H9 (cell line): ENCODE results near the gene STARD8. TPM values are rescaled to one million over a fixed set of nuclear protein-coding genes. Genes with fewer than 3 reads are reported as not detected.

Experiments
- DNase-seq: peaks from one replicate; pipeline ENCODE4 v3.0.0-alpha.2; 2017
- H2AFZ ChIP-seq: one replicate; pipeline ENCODE4 v1.6.1; 2013; ENCODE audit warnings: mild to moderate bottlenecking, low read length, control low read depth, moderate library complexity
- H2AK5ac ChIP-seq: 2 replicates; pipeline ENCODE4 v1.6.1; 2013; ENCODE audit warnings: low read length, control low read depth, mixed read lengths; ENCODE audit not compliant: insufficient read length
- H2BK120ac ChIP-seq: one replicate; pipeline ENCODE4 v1.6.1; 2013; ENCODE audit warnings: low read depth, mild to moderate bottlenecking, low read length, control low read depth, inconsistent platforms; ENCODE audit not compliant: poor library complexity, severe bottlenecking
- H2BK12ac ChIP-seq: 2 replicates; pipeline ENCODE4 v1.6.1; 2013; ENCODE audit warnings: low read length, control low read depth, mixed read lengths, low read depth; ENCODE audit not compliant: insufficient read length
- H2BK15ac ChIP-seq: 2 replicates; pipeline ENCODE4 v1.6.1; 2013; ENCODE audit warnings: low read depth, low read length, control low read depth
- H2BK20ac ChIP-seq: one replicate; pipeline ENCODE4 v1.6.1; 2013; ENCODE audit warnings: low read depth, mild to moderate bottlenecking, low read length, control low read depth, inconsistent platforms; ENCODE audit not compliant: poor library complexity, severe bottlenecking
- H2BK5ac ChIP-seq: 2 replicates; pipeline ENCODE4 v1.6.1; 2013; ENCODE audit warnings: low read length, control low read depth, mixed read lengths; ENCODE audit not compliant: insufficient read length
- H3K14ac ChIP-seq: 2 replicates; pipeline ENCODE4 v1.6.1; 2013; ENCODE audit warnings: low read length, control low read depth; ENCODE audit not compliant: insufficient read depth
- H3K18ac ChIP-seq: 2 replicates; pipeline ENCODE4 v1.6.1; 2013; ENCODE audit warnings: low read depth, mild to moderate bottlenecking, mixed read lengths, low read length, control low read depth; ENCODE audit not compliant: insufficient read length
- H3K23ac ChIP-seq: 2 replicates; pipeline ENCODE4 v1.6.1; 2013; ENCODE audit warnings: low read length, control low read depth, mixed read lengths, low read depth; ENCODE audit not compliant: insufficient read length
- H3K23me2 ChIP-seq: 2 replicates; pipeline ENCODE4 v1.6.1; 2013; ENCODE audit warnings: low read depth, mild to moderate bottlenecking, mixed read lengths, low read length, control low read depth; ENCODE audit not compliant: insufficient read length, poor library complexity, severe bottlenecking
- H3K27ac ChIP-seq: 2 replicates; pipeline ENCODE4 v1.5.1; 2013; ENCODE audit warnings: low read length, control low read depth, mixed read lengths, low read depth; ENCODE audit not compliant: insufficient read length
- H3K27me3 ChIP-seq: 2 replicates; pipeline ENCODE4 v1.6.1; 2013; ENCODE audit warnings: low read length, control low read depth, inconsistent platforms; ENCODE audit not compliant: insufficient read depth
- H3K4ac ChIP-seq: 2 replicates; pipeline ENCODE4 v1.6.1; 2013; ENCODE audit warnings: low read depth, mild to moderate bottlenecking, control low read depth, inconsistent platforms, low read length, moderate library complexity
- H3K4me1 ChIP-seq: 2 replicates; pipeline ENCODE4 v1.6.1; 2013; ENCODE audit warnings: low read length, control low read depth, inconsistent platforms; ENCODE audit not compliant: insufficient read depth
- H3K4me2 ChIP-seq: 2 replicates; pipeline ENCODE4 v1.6.1; 2013; ENCODE audit warnings: low read length, control low read depth, mixed read lengths; ENCODE audit not compliant: insufficient read length, insufficient read depth
- H3K56ac ChIP-seq: 2 replicates; pipeline ENCODE4 v1.6.1; 2013; ENCODE audit warnings: low read depth, mild to moderate bottlenecking, mixed read lengths, low read length, control low read depth; ENCODE audit not compliant: insufficient read length
- H3K79me1 ChIP-seq: 2 replicates; pipeline ENCODE4 v1.6.1; 2013; ENCODE audit warnings: low read depth, mild to moderate bottlenecking, moderate library complexity, low read length, control low read depth, inconsistent platforms; ENCODE audit not compliant: insufficient read depth, poor library complexity, severe bottlenecking
- H3K79me2 ChIP-seq: 2 replicates; pipeline ENCODE4 v1.6.1; 2013; ENCODE audit warnings: low read length, control low read depth, inconsistent platforms; ENCODE audit not compliant: insufficient read depth
- H3K9ac ChIP-seq: 2 replicates; pipeline ENCODE4 v1.6.1; 2013; ENCODE audit warnings: low read length, control low read depth, mixed read lengths; ENCODE audit not compliant: insufficient read length; ENCODE audit errors: extremely low read depth
- H3K9me3 ChIP-seq: one replicate; pipeline ENCODE4 v1.6.1; 2013; ENCODE audit warnings: low read depth, low read length, inconsistent platforms; ENCODE audit not compliant: control insufficient read depth
- H3T11ph ChIP-seq: one replicate; pipeline ENCODE4 v1.6.1; 2013; ENCODE audit warnings: mild to moderate bottlenecking, low read length, control low read depth, inconsistent platforms
- H4K20me1 ChIP-seq: one replicate; pipeline ENCODE4 v1.6.1; 2013; ENCODE audit not compliant: control insufficient read depth, insufficient read length, insufficient read depth
- H4K5ac ChIP-seq: 2 replicates; pipeline ENCODE4 v1.6.1; 2013; ENCODE audit warnings: low read depth, mild to moderate bottlenecking, mixed read lengths, low read length, control low read depth; ENCODE audit not compliant: insufficient read length
- H4K8ac ChIP-seq: replicated peaks from 2 replicates; pipeline ENCODE4 v1.6.1; 2013; ENCODE audit warnings: low read length, control low read depth, mixed read lengths, low read depth; ENCODE audit not compliant: insufficient read length
- H4K91ac ChIP-seq: 2 replicates; pipeline ENCODE4 v1.6.1; 2013; ENCODE audit warnings: low read depth, mild to moderate bottlenecking, moderate library complexity, mixed read lengths, low read length, control low read depth; ENCODE audit not compliant: insufficient read length
- H3K27ac Mint-ChIP-seq, 3 experiments: 2 replicates in 2 of 3; 3 replicates in 1 of 3; pipeline ENCODE4 v1.8.0; 2020 to 2021; ENCODE audit warnings: mixed read lengths in 3 of 3, mild to moderate bottlenecking in 1 of 3, moderate library complexity in 1 of 3
- H3K27me3 Mint-ChIP-seq: 2 replicates; pipeline ENCODE4 v1.8.0; 2021; ENCODE audit warnings: low read depth, mild to moderate bottlenecking, moderate library complexity, mixed read lengths
- H3K36me3 Mint-ChIP-seq, 3 experiments: 2 replicates in 2 of 3; 3 replicates in 1 of 3; pipeline ENCODE4 v1.8.0; 2020 to 2021; ENCODE audit warnings: low read depth in 3 of 3, mixed read lengths in 3 of 3; ENCODE audit not compliant: insufficient read depth in 1 of 3
- H3K4me1 Mint-ChIP-seq, 2 experiments: 2 replicates each; pipeline ENCODE4 v1.8.0; 2020; ENCODE audit warnings: mixed read lengths in 2 of 2
- H3K4me3 Mint-ChIP-seq, 2 experiments: 2 replicates in 1 of 2; 3 replicates in 1 of 2; pipeline ENCODE4 v1.8.0; 2020 to 2021; ENCODE audit warnings: mild to moderate bottlenecking in 2 of 2, mixed read lengths in 2 of 2, moderate library complexity in 1 of 2
- H3K9me3 Mint-ChIP-seq, 2 experiments: 2 replicates in 1 of 2; 3 replicates in 1 of 2; pipeline ENCODE4 v1.8.0; 2020; ENCODE audit warnings: mild to moderate bottlenecking in 2 of 2, mixed read lengths in 2 of 2, moderate library complexity in 1 of 2
- WGBS: extraction: QIAGEN DNeasy Blood & Tissue Kit; methylation state at CpG from one replicate; pipeline ENCODE4 v1.1.7; 2013; ENCODE audit warnings: missing lambda C conversion rate, low lambda C conversion rate, mixed read lengths; ENCODE audit not compliant: insufficient read length; ENCODE audit errors: extremely low coverage; 5-methylcytosine and 5-hydroxymethylcytosine counted together
- total RNA-seq: library from RNA; stranded (reverse); gene quantifications from 2 replicates; pipeline ENCODE4 v1.2.1, GENCODE V29; 2021
- TF ChIP-seq, protein P1 (sequence below): fragments of 200-600 bp; sonication (generic); conservative IDR thresholded peaks from 3 replicates; pipeline ENCODE4 v1.8.0; 2021; ENCODE audit warnings: antibody characterized with exemption, mild to moderate bottlenecking

Gene STARD8
- total RNA-seq, 1 experiment from 2014 or later, result 0.52 TPM

DNA sequence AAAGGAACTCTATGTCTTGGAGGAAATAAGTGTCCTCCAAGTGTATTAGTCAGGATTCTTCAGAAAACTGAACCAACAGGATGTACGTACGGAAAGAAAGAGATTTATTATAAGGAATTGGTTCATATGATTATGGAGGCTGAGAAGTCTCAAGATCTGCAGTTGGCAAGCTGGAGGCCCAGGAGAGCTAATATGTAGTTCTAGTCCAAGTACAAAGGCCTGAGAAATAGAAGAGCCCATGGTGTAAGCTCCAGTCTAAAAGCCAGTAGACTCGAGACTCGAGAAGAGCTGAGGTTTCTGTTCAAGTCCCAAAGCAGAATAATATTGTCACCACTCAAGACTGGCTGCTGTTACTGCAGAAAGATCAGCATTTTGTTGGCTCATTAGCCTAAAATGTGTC, 116.0 kb downstream of the STARD8 start:
- Mint-ChIP-seq H3K9me3 (peaks cover 69 to 74% of the 10 kb centered on the region in 2 experiments), H3K4me3 (no peak overlapping the region), H3K4me1 (no peaks in the 10 kb centered on the region), H3K27me3 (peaks cover 23% of the 10 kb centered on the region), H3K36me3 (peaks cover 0 to 2% (median 2%) of the 10 kb centered on the region in 3 experiments; a peak in 2 of 7 replicates), H3K27ac (no peak overlapping the region)
- no peak overlapping the region for H2BK5ac ChIP-seq
- H2BK12ac ChIP-seq, result no peak overlapping the region
- H3K4ac ChIP-seq, result no peak overlapping the region
- H3K9me3 ChIP-seq, result peaks cover 34% of the 10 kb centered on the region
- peak; percentile 2 for DNase-seq
- H3K27me3 ChIP-seq, result no peaks in the 10 kb centered on the region
- H3K18ac ChIP-seq, result no peak overlapping the region
- no CpG with 5 or more reads among the region's 4 CpGs for WGBS
- H3K79me2 ChIP-seq, result no peaks in the 10 kb centered on the region
- no peak overlapping the region for H2AK5ac ChIP-seq
- no peak overlapping the region for H4K8ac ChIP-seq
- no peak overlapping the region for H2BK120ac ChIP-seq
- H2BK20ac ChIP-seq, result no peak overlapping the region
- H3K9ac ChIP-seq, result no peak overlapping the region
- no peak overlapping the region for H3T11ph ChIP-seq
- no peak overlapping the region for H4K5ac ChIP-seq
- no peak overlapping the region for H3K27ac ChIP-seq
- no peaks in the 10 kb centered on the region for H3K23me2 ChIP-seq
- H3K4me1 ChIP-seq, result no peaks in the 10 kb centered on the region
- H3K14ac ChIP-seq, result no peak overlapping the region
- no peak overlapping the region for H2AFZ ChIP-seq
- H3K56ac ChIP-seq, result no peak overlapping the region
- no peak overlapping the region for H3K4me2 ChIP-seq
- no peaks in the 10 kb centered on the region for H4K20me1 ChIP-seq
- no peaks in the 10 kb centered on the region for H3K79me1 ChIP-seq
- TF ChIP-seq, protein P1, sequence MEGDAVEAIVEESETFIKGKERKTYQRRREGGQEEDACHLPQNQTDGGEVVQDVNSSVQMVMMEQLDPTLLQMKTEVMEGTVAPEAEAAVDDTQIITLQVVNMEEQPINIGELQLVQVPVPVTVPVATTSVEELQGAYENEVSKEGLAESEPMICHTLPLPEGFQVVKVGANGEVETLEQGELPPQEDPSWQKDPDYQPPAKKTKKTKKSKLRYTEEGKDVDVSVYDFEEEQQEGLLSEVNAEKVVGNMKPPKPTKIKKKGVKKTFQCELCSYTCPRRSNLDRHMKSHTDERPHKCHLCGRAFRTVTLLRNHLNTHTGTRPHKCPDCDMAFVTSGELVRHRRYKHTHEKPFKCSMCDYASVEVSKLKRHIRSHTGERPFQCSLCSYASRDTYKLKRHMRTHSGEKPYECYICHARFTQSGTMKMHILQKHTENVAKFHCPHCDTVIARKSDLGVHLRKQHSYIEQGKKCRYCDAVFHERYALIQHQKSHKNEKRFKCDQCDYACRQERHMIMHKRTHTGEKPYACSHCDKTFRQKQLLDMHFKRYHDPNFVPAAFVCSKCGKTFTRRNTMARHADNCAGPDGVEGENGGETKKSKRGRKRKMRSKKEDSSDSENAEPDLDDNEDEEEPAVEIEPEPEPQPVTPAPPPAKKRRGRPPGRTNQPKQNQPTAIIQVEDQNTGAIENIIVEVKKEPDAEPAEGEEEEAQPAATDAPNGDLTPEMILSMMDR, result no peak
- H2BK15ac ChIP-seq, result no peak overlapping the region
- H3K23ac ChIP-seq, result no peak overlapping the region
- H4K91ac ChIP-seq, result no peak overlapping the region

Other genes with a start within 250 kb of the STARD8 start
- 1.0 and 1.5 TPM in 2 replicates for gene OPHN1, start 214.2 kb upstream of the STARD8 start, total RNA-seq
- 31.8 and 32.3 TPM in 2 replicates for gene YIPF6, start 148.6 kb upstream of the STARD8 start, total RNA-seq
- gene EFNB1, start 181.4 kb downstream of the STARD8 start, total RNA-seq, result 2.7 and 3.1 TPM in 2 replicates